ENCODE measurements around the gene RP9.

- no peak for TF ChIP-seq RAD21 (IDR thresholded peaks at IDR 0.05; ENCODE audit: low read length)
- TF ChIP-seq SMC3 (IDR thresholded peaks at IDR 0.05; ENCODE audit: low read depth, low read length), result no peak
- TF ChIP-seq CTCF (conservative IDR thresholded peaks at IDR 0.05; ENCODE audit: low read depth, low read length), result no peak
- TF ChIP-seq POLR2A (IDR thresholded peaks at IDR 0.05; ENCODE audit: low read depth, low read length), result no peak
- TF ChIP-seq RCOR1 (IDR thresholded peaks at IDR 0.05; ENCODE audit: insufficient replicate concordance, low read length), result no peak
- no peak for TF ChIP-seq MAZ (IDR thresholded peaks at IDR 0.05; ENCODE audit: borderline replicate concordance, low read depth, low read length)
- TF ChIP-seq USF2 (IDR thresholded peaks at IDR 0.05; ENCODE audit: low read depth, low read length), result no peak
- TF ChIP-seq MXI1 (IDR thresholded peaks at IDR 0.05; ENCODE audit: borderline replicate concordance, low read depth, low read length), result no peak
- TF ChIP-seq MAFK (IDR thresholded peaks at IDR 0.05; ENCODE audit: low read depth, low read length), result no peak
- TF ChIP-seq NFE2L2 (IDR thresholded peaks at IDR 0.05; ENCODE audit: low read depth, low read length), result no peak
- TF ChIP-seq CHD1 (IDR thresholded peaks at IDR 0.05; ENCODE audit: low read depth, low read length), result no peak
- no peak for TF ChIP-seq ELK1 (IDR thresholded peaks at IDR 0.05; ENCODE audit: borderline replicate concordance, low read depth, low read length)
- no peak for TF ChIP-seq BHLHE40 (IDR thresholded peaks at IDR 0.05; ENCODE audit: low read depth, low read length)
- TF ChIP-seq FOS (IDR thresholded peaks at IDR 0.05; ENCODE audit: low read depth, low read length), result no peak
Measured at GRCh38 chr7:33114976-33115375, 5.8 kb upstream of the RP9 start.
